NCI-H1048 (cell line): Measurements from ENCODE around the gene BBS1.
"Not testable (repeated sequence)": the region's sequence is repeated elsewhere in the genome, so short reads cannot be mapped to it uniquely, and the experiment has no call there.

Experiments
- DNase-seq: peaks from one replicate; lab custom pipeline; 2025; lab: John Stamatoyannopoulos, UW

Gene BBS1

DNA sequence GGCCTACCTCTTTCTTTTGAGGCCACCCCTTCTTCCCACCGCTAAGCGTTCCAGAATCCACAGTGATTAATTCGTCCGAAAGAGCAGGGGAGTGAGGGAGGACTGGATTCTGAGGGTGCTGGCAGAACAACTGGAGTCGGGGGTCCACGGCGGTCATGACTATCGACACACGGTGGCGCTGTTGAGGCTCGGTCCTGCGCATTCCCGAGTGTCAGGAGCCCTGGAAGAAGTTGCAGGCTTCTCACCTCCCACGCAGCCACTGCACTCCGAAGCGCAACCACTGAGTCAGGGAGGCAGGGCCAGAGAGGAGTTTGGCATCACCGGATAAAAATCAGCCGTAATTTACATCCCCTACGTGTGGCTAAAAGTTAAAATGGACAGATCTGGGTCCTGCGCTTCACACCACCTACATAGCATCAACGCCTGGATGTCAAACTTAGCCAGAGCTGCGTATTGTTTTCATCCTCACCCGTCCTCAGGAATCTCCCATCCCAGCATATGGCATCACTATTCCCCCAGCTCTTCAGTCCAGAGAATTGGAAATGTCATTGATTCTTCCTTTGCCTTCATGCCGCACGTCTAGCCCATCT is 68.7 kb downstream of the BBS1 start:
- no peak for DNase-seq

GRCh38 chr11:66580803-66581202 is 70.4 kb downstream of the BBS1 start:
- no peak for DNase-seq

DNA sequence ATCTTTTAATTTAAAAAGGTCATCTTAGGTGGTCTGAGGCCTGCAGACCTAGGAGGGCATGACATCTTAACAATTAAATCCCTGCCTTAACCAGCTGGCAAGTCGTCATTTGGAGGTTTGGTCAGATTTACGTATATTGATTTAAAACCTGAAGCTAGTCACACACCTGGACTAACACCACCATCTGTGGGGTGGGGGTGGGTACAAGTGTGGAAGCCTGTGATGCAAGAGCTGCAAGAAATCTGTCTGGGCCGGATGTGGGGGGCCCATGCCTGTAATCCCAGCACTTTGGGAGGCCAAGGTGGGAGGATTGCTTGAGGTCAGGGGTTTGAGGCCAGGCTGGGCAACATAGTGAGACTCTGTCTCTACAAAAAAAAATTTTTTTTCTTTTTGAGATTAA is 70.8 kb downstream of the BBS1 start:
- DNase-seq = no peak

DNA sequence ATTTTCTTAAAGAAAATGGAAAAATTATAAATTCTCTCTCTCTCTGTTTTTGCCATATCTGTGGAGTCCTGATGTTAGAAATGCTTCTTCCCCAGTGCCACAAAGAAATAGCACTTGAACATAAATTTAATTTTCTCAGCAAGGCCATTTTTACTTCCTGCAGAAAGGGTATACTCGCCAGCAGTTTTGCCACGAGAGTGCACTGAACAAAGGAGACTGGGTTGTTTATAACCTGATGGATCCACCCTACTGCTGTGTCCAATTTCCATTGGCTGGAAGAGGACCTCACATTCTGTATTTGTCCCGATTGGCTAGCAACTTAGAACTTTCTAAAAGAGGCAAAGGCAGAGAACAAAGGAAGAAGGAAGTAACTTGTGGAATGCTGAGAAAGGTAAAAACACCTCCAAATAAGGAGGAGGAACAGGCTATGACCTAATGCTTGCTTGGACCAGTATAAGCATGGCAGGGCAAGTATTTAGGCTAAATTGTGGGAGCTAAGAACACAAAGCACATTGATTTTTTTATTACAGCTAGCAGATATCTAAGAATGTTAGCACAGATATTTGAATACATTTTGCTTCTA is 72.2 kb downstream of the BBS1 start:
- not testable (repeated sequence) for DNase-seq
